ENCODE data around the gene COMMD1. TPM values are rescaled to one million over a fixed set of nuclear protein-coding genes. Genes with fewer than 3 reads are reported as not detected.

Gene COMMD1
- polyA plus RNA-seq, 2 of the 4 experiments (the other 2 are of a cell fraction), result 54.1 to 57.3 TPM

DNA sequence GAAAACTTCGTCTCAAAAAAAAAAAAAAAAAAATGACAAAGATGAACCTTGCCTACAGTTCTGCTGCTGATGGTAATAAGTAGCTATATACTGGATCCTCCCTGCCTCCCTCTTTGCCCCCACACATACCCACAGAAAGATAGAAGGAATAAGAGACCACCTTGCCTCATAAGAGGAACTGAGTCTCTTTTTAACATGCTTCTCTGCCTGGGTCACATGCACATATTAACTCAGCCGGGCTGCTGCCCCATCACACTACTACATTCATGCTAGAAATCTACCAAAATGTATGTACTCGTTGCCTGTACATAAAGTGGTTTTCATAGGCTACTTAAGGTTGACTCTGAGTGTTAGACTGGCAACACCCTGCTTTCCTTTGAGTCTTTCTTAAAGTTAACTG lies 211.5 kb downstream of the COMMD1 start:
- Histone ChIP-seq H3K9me3 (no peaks in the 10 kb centered on the region), H3K4me2 (no peak overlapping the region), H3K4me3 (no peak overlapping the region), H3K4me1 (no peaks in the 10 kb centered on the region), H3K27ac (no peak overlapping the region)
- DNase-seq (ENCODE audit: low read depth in 1 of 2, low spot score in 1 of 2), result no peak
- TF ChIP-seq HOXB5 (CRISPR knock-in tag; IDR thresholded peaks at IDR 0.05) (no peak), TFCP2L1 (CRISPR knock-in tag; IDR thresholded peaks at IDR 0.05) (no peak), MAZ (IDR thresholded peaks at IDR 0.05; ENCODE audit: borderline replicate concordance, low read depth, low read length) (no peak), GATA3 (IDR thresholded peaks at IDR 0.05; ENCODE audit: borderline replicate concordance) (no peak), PHF8 (IDR thresholded peaks at IDR 0.05; ENCODE audit: borderline replicate concordance, low read depth) (no peak), RCOR1 (IDR thresholded peaks at IDR 0.05; ENCODE audit: low read depth, low read length) (no peak), ZC3H11A (IDR thresholded peaks at IDR 0.05) (no peak), FOXS1 (CRISPR knock-in tag; IDR thresholded peaks at IDR 0.05) (no peak), TP53 (CRISPR knock-in tag; IDR thresholded peaks at IDR 0.05) (no peak), EHMT2 (IDR thresholded peaks at IDR 0.05; ENCODE audit: low read depth) (no peak), RFX5 (IDR thresholded peaks at IDR 0.05) (no peak), NPAS2 (CRISPR knock-in tag; IDR thresholded peaks at IDR 0.05; ENCODE audit: borderline replicate concordance) (no peak), KDM5A (IDR thresholded peaks at IDR 0.05) (no peak), NFE2L2 (conservative IDR thresholded peaks at IDR 0.05; ENCODE audit: low read length) (no peak), CBX2 (IDR thresholded peaks at IDR 0.05; ENCODE audit: borderline replicate concordance, low read depth) (no peak), SMC3 (IDR thresholded peaks at IDR 0.05) (no peak)
- TF ChIP-seq, protein P1, sequence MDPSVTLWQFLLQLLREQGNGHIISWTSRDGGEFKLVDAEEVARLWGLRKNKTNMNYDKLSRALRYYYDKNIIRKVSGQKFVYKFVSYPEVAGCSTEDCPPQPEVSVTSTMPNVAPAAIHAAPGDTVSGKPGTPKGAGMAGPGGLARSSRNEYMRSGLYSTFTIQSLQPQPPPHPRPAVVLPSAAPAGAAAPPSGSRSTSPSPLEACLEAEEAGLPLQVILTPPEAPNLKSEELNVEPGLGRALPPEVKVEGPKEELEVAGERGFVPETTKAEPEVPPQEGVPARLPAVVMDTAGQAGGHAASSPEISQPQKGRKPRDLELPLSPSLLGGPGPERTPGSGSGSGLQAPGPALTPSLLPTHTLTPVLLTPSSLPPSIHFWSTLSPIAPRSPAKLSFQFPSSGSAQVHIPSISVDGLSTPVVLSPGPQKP (IDR thresholded peaks at IDR 0.05; ENCODE audit: low read depth, low read length), result no peak
- TF ChIP-seq, protein P2, sequence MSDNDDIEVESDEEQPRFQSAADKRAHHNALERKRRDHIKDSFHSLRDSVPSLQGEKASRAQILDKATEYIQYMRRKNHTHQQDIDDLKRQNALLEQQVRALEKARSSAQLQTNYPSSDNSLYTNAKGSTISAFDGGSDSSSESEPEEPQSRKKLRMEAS (IDR thresholded peaks at IDR 0.05), result no peak
- TF ChIP-seq, protein P3, sequence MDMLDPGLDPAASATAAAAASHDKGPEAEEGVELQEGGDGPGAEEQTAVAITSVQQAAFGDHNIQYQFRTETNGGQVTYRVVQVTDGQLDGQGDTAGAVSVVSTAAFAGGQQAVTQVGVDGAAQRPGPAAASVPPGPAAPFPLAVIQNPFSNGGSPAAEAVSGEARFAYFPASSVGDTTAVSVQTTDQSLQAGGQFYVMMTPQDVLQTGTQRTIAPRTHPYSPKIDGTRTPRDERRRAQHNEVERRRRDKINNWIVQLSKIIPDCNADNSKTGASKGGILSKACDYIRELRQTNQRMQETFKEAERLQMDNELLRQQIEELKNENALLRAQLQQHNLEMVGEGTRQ (IDR thresholded peaks at IDR 0.05), result no peak
- FAIRE-seq, result no peak
- no peak for ATAC-seq
- 91% methylated on average over 3 of the region's 3 CpGs for WGBS (ENCODE audit: missing lambda C conversion rate)
- ChIA-PET CTCF (no interaction called here), POLR2A (no interaction called here)

DNA sequence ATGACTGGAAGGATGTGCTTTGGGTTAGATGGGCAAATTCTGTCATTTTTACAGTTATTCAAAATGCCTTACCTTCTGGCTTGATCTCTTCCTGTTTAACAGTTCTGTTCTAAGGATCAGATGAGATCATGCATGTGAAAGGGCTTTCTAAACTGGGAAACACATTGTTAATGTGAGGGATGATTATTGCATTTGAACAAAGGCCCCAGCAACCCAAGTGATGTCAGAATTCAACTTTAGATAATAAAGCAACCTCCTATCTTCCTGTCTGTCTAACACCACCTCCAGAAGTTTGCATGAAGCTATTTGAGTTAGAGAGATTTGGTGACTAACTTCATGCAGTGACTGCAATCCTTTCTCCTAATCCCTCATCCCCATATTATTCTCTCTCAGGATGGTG lies 212.7 kb downstream of the COMMD1 start:
- POLR2A ChIA-PET, result no interaction called here
- ATAC-seq (no peak), FAIRE-seq (no peak), DNase-seq (ENCODE audit: low read depth in 1 of 2, low spot score in 1 of 2) (no peak)
- H3K27ac ChIP-seq, result no peak overlapping the region
- TF ChIP-seq RAD21 (conservative IDR thresholded peaks at IDR 0.05 in 1 of 2, IDR thresholded peaks at IDR 0.05 in 1 of 2) (no peak), POLR2AphosphoS2 (conservative IDR thresholded peaks at IDR 0.05; ENCODE audit: low read length) (no peak), FOXS1 (CRISPR knock-in tag; IDR thresholded peaks at IDR 0.05) (no peak), MYC (IDR thresholded peaks at IDR 0.05; ENCODE audit: borderline replicate concordance, low read length) (no peak), HEYL (CRISPR knock-in tag; IDR thresholded peaks at IDR 0.05) (no peak), HOXA7 (CRISPR knock-in tag; IDR thresholded peaks at IDR 0.05) (no peak)
- TF ChIP-seq, protein P4, sequence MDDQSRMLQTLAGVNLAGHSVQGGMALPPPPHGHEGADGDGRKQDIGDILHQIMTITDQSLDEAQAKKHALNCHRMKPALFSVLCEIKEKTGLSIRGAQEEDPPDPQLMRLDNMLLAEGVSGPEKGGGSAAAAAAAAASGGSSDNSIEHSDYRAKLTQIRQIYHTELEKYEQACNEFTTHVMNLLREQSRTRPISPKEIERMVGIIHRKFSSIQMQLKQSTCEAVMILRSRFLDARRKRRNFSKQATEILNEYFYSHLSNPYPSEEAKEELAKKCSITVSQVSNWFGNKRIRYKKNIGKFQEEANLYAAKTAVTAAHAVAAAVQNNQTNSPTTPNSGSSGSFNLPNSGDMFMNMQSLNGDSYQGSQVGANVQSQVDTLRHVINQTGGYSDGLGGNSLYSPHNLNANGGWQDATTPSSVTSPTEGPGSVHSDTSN (IDR thresholded peaks at IDR 0.05), result no peak
- H3K4me3 ChIP-seq, result no peak overlapping the region
- CTCF ChIA-PET, result no interaction called here
- H3K4me1 ChIP-seq, result no peaks in the 10 kb centered on the region
- H3K9me3 ChIP-seq, result no peaks in the 10 kb centered on the region
- no peak overlapping the region for H3K4me2 ChIP-seq
